Neural progenitor cell (in vitro differentiated cells): ENCODE measurements around the gene HOXC10. TPM values are rescaled to one million over a fixed set of nuclear protein-coding genes. Genes with fewer than 3 reads are reported as not detected.
A peak's percentile ranks its signal among the peaks of the same experiment; 100 is the strongest.

Experiments
- DNase-seq: peaks from one replicate; pipeline ENCODE4 v3.0.0-alpha.2; 2016; ENCODE audit warnings: low spot score
- H2AFZ ChIP-seq: fragments of 200-600 bp; sonication (generic); replicated peaks from 2 replicates; pipeline ENCODE4 v1.6.1; 2016; ENCODE audit warnings: antibody characterized with exemption
- H3F3A ChIP-seq: fragments of 200-600 bp; sonication (generic); 2 replicates; pipeline ENCODE4 v1.6.1; 2016; ENCODE audit warnings: antibody characterized with exemption, low read depth
- H3K27ac ChIP-seq: fragments of 200-600 bp; sonication (generic); 2 replicates; pipeline ENCODE4 v1.5.1; 2016; ENCODE audit warnings: mild to moderate bottlenecking
- H3K27me3 ChIP-seq: fragments of 200-600 bp; sonication (generic); 2 replicates; pipeline ENCODE4 v1.6.1; 2016; ENCODE audit warnings: mild to moderate bottlenecking, moderate library complexity
- H3K36me3 ChIP-seq: fragments of 200-600 bp; sonication (generic); 2 replicates; pipeline ENCODE4 v1.5.1; 2016
- H3K4me1 ChIP-seq: fragments of 200-600 bp; sonication (generic); 2 replicates; pipeline ENCODE4 v1.6.1; 2016; ENCODE audit warnings: mixed run types
- H3K4me2 ChIP-seq: fragments of 200-600 bp; sonication (generic); 2 replicates; pipeline ENCODE4 v1.6.1; 2016
- H3K4me3 ChIP-seq: fragments of 200-600 bp; sonication (generic); 2 replicates; pipeline ENCODE4 v1.5.1; 2016
- H3K79me2 ChIP-seq: fragments of 200-600 bp; sonication (generic); 2 replicates; pipeline ENCODE4 v1.6.1; 2016; ENCODE audit warnings: low read depth
- H3K9ac ChIP-seq: fragments of 200-600 bp; sonication (generic); 2 replicates; pipeline ENCODE4 v1.6.1; 2016
- H3K9me3 ChIP-seq: fragments of 200-600 bp; sonication (generic); 2 replicates; pipeline ENCODE4 v1.5.1; 2016; ENCODE audit warnings: low read depth
- H4K20me1 ChIP-seq: fragments of 200-600 bp; sonication (generic); 2 replicates; pipeline ENCODE4 v1.6.1; 2016; ENCODE audit warnings: low read depth
- H3K27ac Mint-ChIP-seq: 3 replicates; pipeline ENCODE4 v1.8.0; 2021; ENCODE audit warnings: mixed read lengths
- H3K27me3 Mint-ChIP-seq: 2 replicates; pipeline ENCODE4 v1.8.0; 2022; ENCODE audit warnings: low read depth, mild to moderate bottlenecking, inconsistent platforms, moderate library complexity, mixed read lengths; ENCODE audit not compliant: insufficient read depth
- H3K36me3 Mint-ChIP-seq: 3 replicates; pipeline ENCODE4 v1.8.0; 2021; ENCODE audit warnings: mixed read lengths
- H3K4me1 Mint-ChIP-seq: 3 replicates; pipeline ENCODE4 v1.8.0; 2021; ENCODE audit warnings: mixed read lengths
- H3K4me3 Mint-ChIP-seq: 3 replicates; pipeline ENCODE4 v1.8.0; 2021; ENCODE audit warnings: mild to moderate bottlenecking, moderate library complexity, mixed read lengths
- H3K9me3 Mint-ChIP-seq: 3 replicates; pipeline ENCODE4 v1.8.0; 2020; ENCODE audit warnings: mixed read lengths
- CTCF ChIP-seq: fragments of 200-600 bp; sonication (generic); IDR thresholded peaks from 2 replicates; pipeline ENCODE4 v1.5.1; 2017; ENCODE audit warnings: antibody characterized with exemption, mild to moderate bottlenecking
- EZH2 ChIP-seq: fragments of 200-600 bp; sonication (generic); IDR thresholded peaks from 2 replicates; pipeline ENCODE4 v1.6.1; 2017; ENCODE audit warnings: antibody characterized with exemption, mild to moderate bottlenecking, moderate library complexity
- EZH2phosphoT487 ChIP-seq: fragments of 200-600 bp; sonication (generic); IDR thresholded peaks from 2 replicates; pipeline ENCODE4 v1.6.1; 2017; ENCODE audit warnings: antibody characterized with exemption
- total RNA-seq: library from RNA; depleted of rRNA; stranded (reverse); fragments of >200 nt; gene quantifications from 2 replicates; pipeline ENCODE4 v1.2.3, GENCODE V29; 2015; ENCODE audit warnings: low replicate concordance

The HOXC10 gene
- total RNA-seq, 1 donor from 2014 or later: not detected

- H3K4me2 ChIP-seq: no peak overlapping the region
- DNase-seq: no peak
- H3K79me2 ChIP-seq: no peaks in the 10 kb centered on the region
- H4K20me1 ChIP-seq: peaks cover 61% of the 10 kb centered on the region
- H3K4me3 Mint-ChIP-seq: no peak overlapping the region
- no peaks in the 10 kb centered on the region for H3K4me1 ChIP-seq
- H3K27me3 Mint-ChIP-seq: peaks cover 96% of the 10 kb centered on the region
- no peak for TF ChIP-seq CTCF
- peak; percentile 13 for TF ChIP-seq EZH2phosphoT487
- TF ChIP-seq EZH2: peak; percentile 38
- H3K9me3 Mint-ChIP-seq: peaks cover 4% of the 10 kb centered on the region
- no peak overlapping the region for H3K27ac ChIP-seq
- H3K9ac ChIP-seq: no peak overlapping the region
- no peak overlapping the region for H2AFZ ChIP-seq
- H3K36me3 ChIP-seq: no peaks in the 10 kb centered on the region
- peaks cover 100% of the 10 kb centered on the region for H3K27me3 ChIP-seq
- no peak overlapping the region for H3K4me3 ChIP-seq
- no peak overlapping the region for H3K27ac Mint-ChIP-seq
- H3F3A ChIP-seq: peaks cover 5% of the 10 kb centered on the region
- H3K36me3 Mint-ChIP-seq: no peaks in the 10 kb centered on the region
- H3K4me1 Mint-ChIP-seq: no peaks in the 10 kb centered on the region
- H3K9me3 ChIP-seq: no peaks in the 10 kb centered on the region
Observed at GRCh38 chr12:53950437-53950773, 34.5 kb upstream of the HOXC10 start.

DNA sequence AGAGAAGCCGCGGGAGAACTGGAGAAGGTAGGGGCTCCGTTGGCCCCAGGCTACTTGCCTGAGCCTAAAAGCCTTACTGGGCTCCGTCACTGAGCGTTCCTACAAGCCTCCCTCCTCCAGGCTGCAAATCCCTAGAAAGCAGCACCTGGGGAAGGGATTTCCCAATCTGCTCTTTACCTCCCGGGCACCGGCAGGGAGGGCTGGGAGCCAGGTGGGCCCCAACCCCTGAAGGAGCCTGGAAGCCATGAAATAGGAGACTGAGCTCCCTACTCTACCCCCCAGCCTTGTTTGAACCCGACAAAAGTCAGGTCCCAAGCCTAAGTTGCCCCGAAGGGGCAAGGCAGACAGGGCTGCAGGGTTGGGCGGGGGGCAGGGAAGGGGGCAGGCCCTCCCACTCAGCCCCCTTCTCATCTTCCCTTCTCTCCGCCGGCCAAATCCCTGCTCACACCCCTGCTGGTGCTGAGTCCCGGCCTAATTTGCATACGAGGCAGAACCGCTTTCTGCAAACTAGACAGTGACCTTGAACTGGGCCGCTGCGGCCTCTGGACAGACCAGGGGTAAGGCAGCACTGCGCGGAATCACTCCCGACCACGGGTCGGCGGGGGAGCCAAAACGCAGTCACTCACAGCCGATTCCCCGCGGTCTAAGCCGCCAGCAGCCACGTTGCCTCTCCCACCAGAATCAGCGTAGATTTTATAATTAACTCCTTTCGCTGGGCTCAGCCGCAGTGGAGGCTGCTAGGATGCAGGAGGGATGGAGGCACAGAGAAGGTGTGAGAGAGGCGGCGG is 34.0 kb upstream of the HOXC10 start:
- H3K27ac ChIP-seq: no peak overlapping the region
- peaks cover 4% of the 10 kb centered on the region for H3K9me3 Mint-ChIP-seq
- H3K27ac Mint-ChIP-seq: no peak overlapping the region
- no peak overlapping the region for H3K4me3 ChIP-seq
- H3K27me3 Mint-ChIP-seq: peaks cover 96% of the 10 kb centered on the region
- no peak overlapping the region for H3K9ac ChIP-seq
- DNase-seq: no peak
- no peaks in the 10 kb centered on the region for H3K9me3 ChIP-seq
- H3K4me2 ChIP-seq: no peak overlapping the region
- no peaks in the 10 kb centered on the region for H3K4me1 ChIP-seq
- no peaks in the 10 kb centered on the region for H3K36me3 ChIP-seq
- no peak overlapping the region for H2AFZ ChIP-seq
- no peaks in the 10 kb centered on the region for H3K79me2 ChIP-seq
- H3F3A ChIP-seq: peaks cover 5% of the 10 kb centered on the region
- H4K20me1 ChIP-seq: peaks cover 67% of the 10 kb centered on the region
- H3K4me3 Mint-ChIP-seq: no peak overlapping the region
- no peaks in the 10 kb centered on the region for H3K36me3 Mint-ChIP-seq
- peaks cover 100% of the 10 kb centered on the region for H3K27me3 ChIP-seq
- TF ChIP-seq EZH2phosphoT487: peak; percentile 52
- peak; percentile 84 for TF ChIP-seq EZH2
- TF ChIP-seq CTCF: no peak
- H3K4me1 Mint-ChIP-seq: no peaks in the 10 kb centered on the region

DNA sequence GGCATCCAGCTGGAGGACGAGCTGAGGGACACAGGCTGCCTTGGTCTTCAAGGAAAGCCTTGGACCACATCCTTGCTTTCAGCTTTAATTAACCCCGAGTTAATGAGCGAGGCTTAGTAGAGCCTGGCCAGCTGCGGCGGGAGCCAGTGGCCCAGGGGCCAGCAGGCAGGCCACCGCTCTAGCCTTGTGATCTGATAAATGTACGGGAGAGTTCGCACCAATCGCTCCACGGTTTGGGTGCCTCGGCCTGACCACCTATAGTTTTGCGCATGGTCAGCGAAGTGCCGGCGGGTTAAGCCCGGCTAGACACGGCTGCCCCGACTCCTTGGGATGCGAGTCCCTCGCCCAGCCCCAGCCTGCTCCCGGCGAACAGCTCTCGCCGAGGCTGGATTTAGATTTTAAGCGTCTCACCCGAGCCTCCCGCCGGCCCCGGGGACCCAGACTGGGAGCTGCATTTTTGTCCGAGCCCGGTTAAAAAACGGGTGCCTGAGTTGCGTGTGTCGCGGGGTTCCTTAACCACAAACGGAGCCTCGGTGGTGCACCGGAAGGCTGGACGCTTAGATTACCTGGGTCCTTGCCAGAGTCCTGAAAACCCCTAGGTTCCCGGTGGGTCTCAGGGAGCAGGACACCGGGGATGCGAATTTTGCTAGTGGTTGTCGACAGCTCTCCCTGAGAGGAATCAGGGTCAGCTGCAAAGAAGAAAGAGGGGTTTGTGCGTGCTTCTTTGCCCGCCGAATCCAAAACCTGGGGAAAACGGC is 33.2 kb upstream of the HOXC10 start:
- no peaks in the 10 kb centered on the region for H3K36me3 Mint-ChIP-seq
- peak; percentile 40 for DNase-seq
- Histone ChIP-seq H2AFZ (no peak overlapping the region), H3K36me3 (no peaks in the 10 kb centered on the region), H3K4me1 (no peaks in the 10 kb centered on the region), H3K4me2 (no peak overlapping the region), H4K20me1 (peaks cover 71% of the 10 kb centered on the region), H3K9ac (no peak overlapping the region), H3K27ac (no peak overlapping the region), H3K27me3 (peaks cover 100% of the 10 kb centered on the region), H3F3A (peaks cover 5% of the 10 kb centered on the region), H3K79me2 (no peaks in the 10 kb centered on the region), H3K4me3 (no peak overlapping the region), H3K9me3 (no peaks in the 10 kb centered on the region)
- H3K27me3 Mint-ChIP-seq: peaks cover 96% of the 10 kb centered on the region
- H3K4me3 Mint-ChIP-seq: no peak overlapping the region
- TF ChIP-seq EZH2phosphoT487 (peak; percentile 78), EZH2 (peak; percentile 83), CTCF (no peak)
- H3K9me3 Mint-ChIP-seq: peaks cover under 1% of the 10 kb centered on the region
- H3K4me1 Mint-ChIP-seq: no peaks in the 10 kb centered on the region
- H3K27ac Mint-ChIP-seq: no peak overlapping the region
